Suprapubic skin (tissue), 4 donors: Measurements from ENCODE around the gene NLGN2. TPM values are rescaled to one million over a fixed set of nuclear protein-coding genes. Genes with fewer than 3 reads are reported as not detected.

Experiments used
- DNase-seq, 2 donors: peaks; one replicate each; pipeline ENCODE4 v3.0.0-alpha.2; 2019; ENCODE audit warnings: low spot score in 2 of 2
- H3K27ac ChIP-seq: fragments of 200-600 bp; sonication (generic); one replicate; pipeline ENCODE4 v1.5.1; 2019
- H3K27me3 ChIP-seq: fragments of 200-600 bp; sonication (generic); one replicate; pipeline ENCODE4 v1.5.1; 2019
- H3K36me3 ChIP-seq: fragments of 200-600 bp; sonication (generic); one replicate; pipeline ENCODE4 v1.5.1; 2019
- H3K4me1 ChIP-seq: fragments of 200-600 bp; sonication (generic); one replicate; pipeline ENCODE4 v1.5.1; 2019
- H3K4me3 ChIP-seq: fragments of 200-600 bp; sonication (generic); one replicate; pipeline ENCODE4 v1.5.1; 2019; ENCODE audit warnings: mild to moderate bottlenecking
- H3K9me3 ChIP-seq: fragments of 200-600 bp; sonication (generic); one replicate; pipeline ENCODE4 v1.5.1; 2019
- EP300 ChIP-seq: sonication (generic); formaldehyde crosslinking; IDR thresholded peaks from one replicate; pipeline ENCODE4 v1.6.1; 2017; ENCODE audit warnings: antibody characterized with exemption
- POLR2A ChIP-seq, 2 donors: fragments of 450-650 bp; IDR thresholded peaks; one replicate each; pipeline ENCODE4 v1.6.1; 2017; ENCODE audit warnings: antibody characterized with exemption in 2 of 2, mild to moderate bottlenecking in 2 of 2, moderate library complexity in 2 of 2
- POLR2AphosphoS5 ChIP-seq, 3 donors: sonication (generic); formaldehyde crosslinking; IDR thresholded peaks; one replicate each; pipeline ENCODE4 v1.6.1; 2017; ENCODE audit warnings: antibody characterized with exemption in 3 of 3
- WGBS: methylation state at CpG from one replicate; pipeline ENCODE4 v1.1.5; 2018; 5-methylcytosine and 5-hydroxymethylcytosine counted together
- total RNA-seq, 4 donors: library from RNA; depleted of rRNA; stranded (reverse); fragments of >200 nt; gene quantifications; one replicate each; pipeline ENCODE4 v1.1.0, GENCODE V29; 2016
- TF ChIP-seq, protein P1 (sequence below), 2 donors: fragments of 200-600 bp in 1 of 2; fragments of 450-650 bp in 1 of 2; sonication (generic) in 1 of 2; IDR thresholded peaks; one replicate each; pipeline ENCODE4 v1.5.1; 2016 to 2019; ENCODE audit warnings: antibody characterized with exemption in 2 of 2, mild to moderate bottlenecking in 1 of 2, moderate library complexity in 1 of 2

Gene NLGN2
- total RNA-seq, 4 donors from 2014 or later: 5.9 to 17.9 (median 8.1) TPM

DNA sequence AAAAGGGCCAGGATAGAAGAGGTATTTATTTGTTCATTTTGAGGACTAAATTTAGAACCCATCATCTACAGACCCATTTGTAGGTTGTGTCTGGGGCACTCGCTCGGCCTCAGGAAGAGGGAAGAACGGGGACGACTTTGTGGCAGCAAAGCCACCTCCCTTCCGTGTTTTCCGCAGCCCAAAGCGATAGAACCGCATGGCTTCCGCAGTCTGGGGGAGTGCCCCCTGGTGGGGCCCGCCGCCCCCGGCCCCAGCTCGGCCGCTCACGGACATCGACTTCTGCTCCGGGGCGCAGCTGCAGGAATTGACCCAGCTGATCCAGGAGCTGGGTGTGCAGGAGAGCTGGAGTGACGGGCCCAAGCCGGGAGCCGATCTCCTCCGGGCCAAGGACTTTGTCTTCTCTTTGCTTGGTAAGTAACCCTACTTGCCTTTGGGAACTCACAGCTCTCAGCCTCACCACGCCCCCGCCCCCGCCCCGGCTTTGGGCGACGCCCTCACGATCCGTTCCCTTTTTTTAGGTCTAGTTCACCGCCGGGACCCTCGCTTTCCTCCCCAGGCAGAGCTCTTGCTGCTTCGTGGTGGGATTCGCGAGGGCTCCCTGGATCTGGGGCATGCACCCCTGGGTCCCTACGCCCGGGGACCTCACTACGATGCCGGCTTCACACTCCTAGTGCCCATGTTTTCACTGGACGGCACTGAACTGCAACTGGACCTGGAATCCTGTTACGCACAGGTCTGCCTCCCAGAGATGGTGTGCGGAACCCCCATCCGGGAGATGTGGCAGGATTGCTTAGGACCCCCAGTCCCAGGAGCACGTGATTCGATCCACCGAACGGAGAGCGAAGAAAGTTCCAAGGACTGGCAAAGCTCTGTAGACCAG is 28.3 kb downstream of the NLGN2 start:
- WGBS: 3% methylated on average over 17 of the region's 49 CpGs
- Histone ChIP-seq H3K27ac (peak overlapping the region; percentile 91), H3K36me3 (no peaks in the 10 kb centered on the region), H3K4me3 (peak overlapping the region; percentile 68), H3K27me3 (peaks cover 14% of the 10 kb centered on the region), H3K9me3 (no peaks in the 10 kb centered on the region), H3K4me1 (peaks cover 57% of the 10 kb centered on the region)
- no peak for DNase-seq
- peak in 1 of 3 donors; percentile 4 for TF ChIP-seq POLR2AphosphoS5 (IDR thresholded peaks at IDR 0.05)
- TF ChIP-seq POLR2A (IDR thresholded peaks at IDR 0.05): no peak
- TF ChIP-seq, protein P1, sequence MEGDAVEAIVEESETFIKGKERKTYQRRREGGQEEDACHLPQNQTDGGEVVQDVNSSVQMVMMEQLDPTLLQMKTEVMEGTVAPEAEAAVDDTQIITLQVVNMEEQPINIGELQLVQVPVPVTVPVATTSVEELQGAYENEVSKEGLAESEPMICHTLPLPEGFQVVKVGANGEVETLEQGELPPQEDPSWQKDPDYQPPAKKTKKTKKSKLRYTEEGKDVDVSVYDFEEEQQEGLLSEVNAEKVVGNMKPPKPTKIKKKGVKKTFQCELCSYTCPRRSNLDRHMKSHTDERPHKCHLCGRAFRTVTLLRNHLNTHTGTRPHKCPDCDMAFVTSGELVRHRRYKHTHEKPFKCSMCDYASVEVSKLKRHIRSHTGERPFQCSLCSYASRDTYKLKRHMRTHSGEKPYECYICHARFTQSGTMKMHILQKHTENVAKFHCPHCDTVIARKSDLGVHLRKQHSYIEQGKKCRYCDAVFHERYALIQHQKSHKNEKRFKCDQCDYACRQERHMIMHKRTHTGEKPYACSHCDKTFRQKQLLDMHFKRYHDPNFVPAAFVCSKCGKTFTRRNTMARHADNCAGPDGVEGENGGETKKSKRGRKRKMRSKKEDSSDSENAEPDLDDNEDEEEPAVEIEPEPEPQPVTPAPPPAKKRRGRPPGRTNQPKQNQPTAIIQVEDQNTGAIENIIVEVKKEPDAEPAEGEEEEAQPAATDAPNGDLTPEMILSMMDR (IDR thresholded peaks at IDR 0.05): no peak
- no peak for TF ChIP-seq EP300

DNA sequence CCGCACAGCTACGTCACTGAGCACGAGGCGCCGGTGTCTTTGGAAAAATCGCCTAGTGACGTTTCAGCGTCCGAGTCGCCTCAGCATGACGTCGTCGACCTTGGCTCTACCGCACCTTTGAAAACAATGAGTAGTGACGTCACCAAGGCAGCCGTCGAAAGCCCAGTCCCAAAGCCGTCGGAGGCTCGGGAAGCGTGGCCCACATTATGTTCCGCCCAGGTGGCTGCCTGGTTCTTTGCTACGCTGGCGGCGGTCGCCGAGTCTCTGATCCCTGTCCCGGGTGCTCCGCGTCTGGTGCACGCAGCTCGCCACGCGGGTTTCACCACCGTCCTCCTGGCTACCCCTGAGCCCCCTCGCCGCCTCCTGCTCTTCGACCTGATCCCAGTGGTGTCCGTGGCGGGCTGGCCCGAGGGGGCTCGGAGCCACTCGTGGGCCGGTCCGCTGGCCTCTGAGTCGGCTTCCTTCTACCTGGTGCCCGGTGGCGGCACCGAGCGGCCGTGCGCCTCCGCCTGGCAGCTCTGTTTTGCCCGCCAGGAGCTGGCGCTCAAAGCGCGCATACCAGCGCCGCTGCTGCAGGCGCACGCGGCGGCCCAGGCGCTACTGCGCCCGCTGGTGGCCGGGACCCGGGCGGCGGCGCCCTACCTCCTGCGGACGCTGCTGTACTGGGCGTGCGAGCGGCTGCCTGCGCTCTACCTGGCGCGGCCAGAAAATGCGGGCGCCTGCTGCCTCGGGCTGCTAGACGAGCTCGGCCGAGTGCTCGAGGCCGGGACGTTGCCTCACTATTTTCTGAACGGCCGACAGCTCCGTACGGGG is 29.1 kb downstream of the NLGN2 start:
- Histone ChIP-seq H3K9me3 (no peaks in the 10 kb centered on the region), H3K27me3 (peaks cover 14% of the 10 kb centered on the region), H3K4me3 (peak overlapping the region; percentile 68), H3K4me1 (peaks cover 58% of the 10 kb centered on the region), H3K27ac (peak overlapping the region; percentile 91), H3K36me3 (no peaks in the 10 kb centered on the region)
- DNase-seq: peak in 1 of 2 donors; percentile 80
- no peak for TF ChIP-seq POLR2A (IDR thresholded peaks at IDR 0.05)
- TF ChIP-seq EP300: no peak
- TF ChIP-seq, protein P1 (IDR thresholded peaks at IDR 0.05): peak; percentile 62 to 96
- TF ChIP-seq POLR2AphosphoS5 (IDR thresholded peaks at IDR 0.05): peak in 2 of 3 donors; percentile 20 to 33
- WGBS: 4% methylated on average over 70 of the region's 92 CpGs

DNA sequence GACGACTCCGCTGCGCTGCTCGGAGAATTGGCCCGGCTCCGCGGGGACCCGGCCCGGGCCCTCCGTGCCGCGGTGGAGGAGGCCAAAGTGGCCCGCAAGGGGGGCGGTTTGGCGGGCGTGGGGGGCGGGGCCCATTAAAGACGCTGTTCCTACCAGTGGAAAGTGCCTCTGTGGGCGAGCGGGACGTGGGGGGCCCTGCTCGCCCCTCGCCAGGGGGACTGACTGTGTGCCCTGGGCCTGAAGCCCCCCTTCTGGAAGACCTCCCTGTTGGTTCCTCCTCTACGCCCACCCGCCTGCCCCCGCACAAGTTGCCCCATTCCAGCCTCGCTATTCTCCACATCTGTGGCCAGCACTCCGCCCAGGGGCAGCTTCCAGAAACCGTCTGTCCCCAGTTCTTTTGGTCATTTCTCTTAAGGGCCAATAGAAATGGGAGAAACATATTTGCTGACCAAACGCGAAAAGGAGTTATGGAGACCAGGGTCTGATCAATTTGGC is 29.8 kb downstream of the NLGN2 start:
- peaks cover 58% of the 10 kb centered on the region for H3K4me1 ChIP-seq
- no peaks in the 10 kb centered on the region for H3K36me3 ChIP-seq
- WGBS: 46% methylated on average over 13 of the region's 31 CpGs
- peak overlapping the region; percentile 91 for H3K27ac ChIP-seq
- H3K9me3 ChIP-seq: no peaks in the 10 kb centered on the region
- TF ChIP-seq EP300: no peak
- no peak for TF ChIP-seq POLR2A (IDR thresholded peaks at IDR 0.05)
- TF ChIP-seq, protein P1 (IDR thresholded peaks at IDR 0.05): no peak
- no peak for TF ChIP-seq POLR2AphosphoS5 (IDR thresholded peaks at IDR 0.05)
- H3K4me3 ChIP-seq: peak overlapping the region; percentile 68
- peaks cover 14% of the 10 kb centered on the region for H3K27me3 ChIP-seq
- no peak for DNase-seq

DNA sequence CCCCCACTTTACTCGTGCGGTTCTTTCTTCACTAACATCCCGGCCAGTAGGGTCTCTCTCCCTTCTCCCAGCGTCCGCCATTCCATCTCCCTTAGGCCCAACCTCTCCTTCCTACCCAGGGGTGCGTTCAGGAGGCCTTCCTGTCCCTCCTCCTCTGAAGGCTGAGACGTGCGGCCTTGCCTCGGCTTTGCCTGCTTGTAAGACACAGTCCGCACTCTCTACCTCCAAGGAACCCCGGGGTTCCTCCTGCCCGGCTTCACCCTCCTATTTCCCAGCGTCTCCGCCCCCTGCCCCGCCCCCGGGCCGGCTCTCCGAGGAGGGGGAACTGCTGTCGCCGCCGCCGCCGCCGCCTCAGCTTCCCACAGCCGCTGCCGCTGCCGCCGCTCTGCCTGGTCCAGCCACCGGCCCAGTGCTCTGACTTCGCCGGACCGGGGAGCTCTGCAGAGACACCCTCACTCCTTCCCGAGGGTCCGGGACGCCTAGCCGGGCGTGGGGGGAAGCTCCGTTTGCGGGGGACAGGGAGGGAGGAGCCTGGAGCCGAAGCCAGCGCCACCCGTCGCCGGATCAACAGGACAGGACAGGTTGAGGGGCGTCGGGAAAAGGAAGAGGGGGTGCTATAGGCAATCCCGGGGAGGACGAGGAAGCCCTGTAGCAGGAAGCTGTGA is 30.4 kb downstream of the NLGN2 start:
- peaks cover 14% of the 10 kb centered on the region for H3K27me3 ChIP-seq
- TF ChIP-seq POLR2AphosphoS5 (IDR thresholded peaks at IDR 0.05) (no peak), POLR2A (IDR thresholded peaks at IDR 0.05) (no peak), EP300 (no peak)
- TF ChIP-seq, protein P1 (IDR thresholded peaks at IDR 0.05): no peak

More for the DNA sequence above, 30.4 kb downstream of the NLGN2 start:
- peak in 1 of 2 donors; percentile 82 for DNase-seq
- Histone ChIP-seq H3K27ac (peak overlapping the region; percentile 91), H3K9me3 (no peaks in the 10 kb centered on the region), H3K4me3 (peak overlapping the region; percentile 68), H3K4me1 (peaks cover 58% of the 10 kb centered on the region), H3K36me3 (no peaks in the 10 kb centered on the region)
- 6% methylated on average over 23 of the region's 48 CpGs for WGBS
